Ramos (cell line): ENCODE data around the gene KLHL20.
"Not testable (repeated sequence)": the region's sequence is repeated elsewhere in the genome, so short reads cannot be mapped to it uniquely, and the experiment has no call there.

Experiments used
- in situ Hi-C: fragments of 300-500 bp; cut with MboI; formaldehyde crosslinking; loops from one replicate; pipeline ENCODE4 v1.14.3; 2022; ENCODE audit warnings: low sequenced_read_pairs; ENCODE audit not compliant: unreplicated experiment

Gene KLHL20

GRCh38 chr1:173749137-173749536 lies 34.4 kb downstream of the KLHL20 start:
- in situ Hi-C loops = no loop called here

DNA sequence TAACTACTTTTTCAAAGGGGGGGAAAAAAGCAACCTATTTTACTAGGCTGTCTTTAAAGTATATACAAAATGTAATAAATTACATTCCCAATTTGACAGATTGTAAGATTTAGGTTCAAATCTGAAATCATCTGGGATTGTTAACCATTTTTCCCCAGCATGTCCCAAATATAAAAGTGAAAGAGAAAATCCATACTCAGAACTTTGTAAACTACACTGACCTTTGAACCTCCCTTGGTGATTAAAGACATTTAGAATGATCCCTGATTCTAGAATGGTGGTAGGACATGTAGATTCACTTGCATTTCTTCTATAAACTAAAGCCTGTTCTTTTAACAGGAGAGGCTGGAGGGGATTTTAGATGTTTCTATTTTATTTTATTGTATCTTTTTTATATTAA lies 39.0 kb downstream of the KLHL20 start:
- in situ Hi-C loops = no loop called here

- in situ Hi-C loops = no loop called here
Observed at GRCh38 chr1:173757666-173758065, 42.9 kb downstream of the KLHL20 start.

GRCh38 chr1:173758110-173758509 lies 43.3 kb downstream of the KLHL20 start:
- in situ Hi-C loops = no loop called here

DNA sequence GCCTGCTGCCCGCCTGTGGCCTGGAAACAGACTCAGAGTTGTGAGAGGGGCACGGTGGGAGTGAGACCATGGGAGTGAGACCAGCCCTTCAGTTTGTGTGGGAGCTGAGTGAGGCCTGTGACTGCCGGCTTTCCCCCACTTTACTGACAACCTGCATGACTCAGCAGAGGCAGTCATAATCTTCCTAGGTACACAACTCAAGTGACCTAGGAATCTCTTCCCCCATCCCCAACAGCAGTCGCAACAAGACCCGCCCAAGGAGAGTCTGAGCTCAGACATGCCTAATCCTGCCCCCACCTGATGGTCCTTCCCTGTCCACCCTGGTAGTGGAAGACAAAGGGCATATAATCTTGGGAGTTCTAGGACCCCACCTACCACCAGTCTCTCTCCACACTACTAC lies 44.2 kb downstream of the KLHL20 start:
- in situ Hi-C loops = no loop called here

DNA sequence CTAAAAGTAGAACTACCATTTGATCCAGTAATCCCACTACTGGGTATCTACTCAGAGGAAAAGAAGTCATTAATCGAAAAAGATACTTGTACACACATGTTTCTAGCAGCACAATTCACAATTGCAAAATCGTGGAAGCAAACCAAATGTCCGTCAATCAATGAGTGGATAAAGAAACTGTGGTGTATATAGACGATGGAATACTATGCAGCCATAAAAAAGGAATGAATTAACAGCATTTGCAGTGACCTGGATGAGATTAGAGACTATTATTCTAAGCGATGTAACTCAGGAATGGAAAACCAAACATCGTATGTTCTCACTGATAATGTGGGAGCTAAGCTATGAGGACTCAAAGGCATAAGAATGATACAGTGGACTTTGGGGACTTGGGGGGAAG lies 49.5 kb downstream of the KLHL20 start:
- in situ Hi-C loops = not testable (repeated sequence)

DNA sequence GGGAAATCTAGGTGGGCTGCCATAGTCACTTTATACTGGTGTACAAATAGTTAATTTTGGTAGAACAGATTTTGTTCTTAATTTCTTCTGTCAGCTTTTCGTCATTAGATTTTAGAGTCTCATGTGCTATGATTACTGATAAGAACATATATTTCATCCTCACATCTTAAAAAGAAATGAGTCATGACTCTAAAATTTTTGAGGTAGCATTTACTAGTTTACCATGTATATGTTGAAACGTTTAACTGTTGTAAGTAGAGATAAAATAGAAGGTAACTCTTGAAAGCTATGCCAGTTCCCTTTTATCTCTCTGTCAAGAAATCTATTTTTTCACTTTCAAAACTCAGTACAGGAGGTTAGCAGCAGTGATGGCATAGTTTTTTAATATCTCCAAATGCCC lies 53.4 kb downstream of the KLHL20 start:
- in situ Hi-C loops = no loop called here

GRCh38 chr1:173768827-173769226 lies 54.0 kb downstream of the KLHL20 start:
- in situ Hi-C loops = no loop called here

DNA sequence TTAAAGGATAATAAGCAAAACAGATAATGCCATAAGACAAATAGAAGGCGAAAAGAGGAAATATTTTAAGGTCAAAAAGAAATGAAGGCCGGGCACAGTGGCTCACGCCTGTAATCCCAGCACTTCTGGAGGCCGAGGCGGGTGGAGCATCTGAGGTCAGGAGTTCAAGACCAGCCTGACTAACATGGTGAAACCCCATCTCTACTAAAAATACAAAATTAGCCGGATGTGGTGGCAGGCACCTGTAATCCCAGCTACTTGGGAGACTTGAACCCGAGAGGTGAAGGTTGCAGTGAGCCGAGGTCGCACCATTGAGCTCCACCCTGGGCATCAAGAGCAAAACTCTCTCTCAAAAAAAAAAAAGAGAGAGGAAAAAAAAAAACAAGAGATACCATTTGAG lies 55.5 kb downstream of the KLHL20 start:
- in situ Hi-C loops = not testable (repeated sequence)

GRCh38 chr1:173771560-173771959 lies 56.8 kb downstream of the KLHL20 start:
- in situ Hi-C loops = no loop called here

DNA sequence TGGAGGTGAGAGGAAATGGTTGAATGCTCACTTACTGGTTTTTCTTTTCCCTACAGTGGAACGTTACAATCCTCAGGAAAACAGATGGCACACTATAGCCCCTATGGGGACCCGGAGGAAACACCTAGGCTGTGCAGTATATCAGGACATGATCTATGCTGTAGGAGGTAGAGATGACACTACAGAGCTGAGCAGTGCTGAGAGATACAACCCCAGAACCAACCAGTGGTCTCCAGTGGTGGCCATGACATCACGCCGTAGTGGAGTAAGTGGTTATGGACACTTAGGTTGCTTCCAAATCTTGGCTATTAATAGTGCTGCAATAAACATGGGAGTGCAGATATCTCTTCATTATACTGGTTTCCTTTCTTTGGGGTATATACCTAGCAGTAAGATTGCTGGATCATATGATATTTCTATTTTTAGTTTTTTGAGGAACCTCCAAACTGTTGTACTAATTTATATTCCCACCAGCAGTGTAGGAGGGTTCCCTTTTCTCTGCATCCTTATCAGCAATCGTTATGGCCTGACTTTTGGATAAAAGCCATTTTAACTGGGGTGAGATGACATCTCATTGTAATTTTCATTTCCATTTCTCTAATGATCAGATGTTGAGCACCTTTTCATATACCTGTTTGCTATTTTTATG lies 60.9 kb downstream of the KLHL20 start:
- in situ Hi-C loops = no loop called here

GRCh38 chr1:173779936-173780335 lies 65.2 kb downstream of the KLHL20 start:
- in situ Hi-C loops = no loop called here

GRCh38 chr1:173784997-173785396 lies 70.2 kb downstream of the KLHL20 start:
- in situ Hi-C loops = no loop called here

DNA sequence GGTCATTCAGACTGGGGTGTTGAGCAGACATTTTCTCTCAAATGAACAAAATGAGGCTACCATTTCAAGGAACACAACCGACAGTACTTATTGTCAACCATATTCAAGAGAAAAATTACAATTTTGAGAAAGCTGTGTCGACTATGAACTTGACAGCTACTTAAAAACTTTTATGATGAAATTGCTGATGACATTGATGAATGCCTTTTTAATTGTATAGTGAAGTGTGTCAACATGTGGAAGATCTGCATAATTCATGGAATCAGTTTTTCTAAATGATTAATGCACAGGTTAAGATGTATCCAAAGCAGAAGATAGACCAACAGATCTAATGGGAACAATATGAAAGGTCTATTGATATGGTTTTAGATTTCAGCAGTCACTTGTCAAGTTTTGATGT lies 75.1 kb downstream of the KLHL20 start:
- in situ Hi-C loops = no loop called here

- in situ Hi-C loops = no loop called here
Observed at GRCh38 chr1:173798078-173798477, 83.3 kb downstream of the KLHL20 start.

GRCh38 chr1:173799995-173800394 lies 85.2 kb downstream of the KLHL20 start:
- in situ Hi-C loops = loop anchor here (25.0 kb wide), 1 partner anchor 1063 kb away; no protein-coding TSS in a partner anchor

DNA sequence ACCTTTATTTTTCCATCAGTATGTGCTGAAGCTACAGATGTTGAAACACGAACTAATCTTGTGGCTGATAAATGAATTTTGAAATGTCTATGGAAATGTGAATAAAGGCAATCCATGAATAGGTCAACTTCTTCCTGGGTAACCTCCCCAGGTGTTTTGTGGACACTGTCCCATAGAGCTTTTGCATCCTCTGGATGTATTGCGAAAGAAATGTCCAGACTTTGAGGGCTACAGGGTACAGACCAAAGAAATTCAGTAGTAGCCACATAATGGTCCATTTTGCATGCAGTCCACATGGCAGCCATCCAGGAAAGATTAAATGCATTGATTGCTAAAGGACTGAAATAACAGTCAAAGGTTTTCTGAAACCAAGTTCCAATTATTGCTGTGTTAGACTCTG lies 88.2 kb downstream of the KLHL20 start:
- in situ Hi-C loops = loop anchor here (25.0 kb wide), 1 partner anchor 1066 kb away; no protein-coding TSS in a partner anchor

- in situ Hi-C loops = loop anchor here (10.0 to 25.0 kb wide), 2 partner anchors 379 to 1076 kb away; no protein-coding TSS in a partner anchor
Observed at GRCh38 chr1:173813654-173814053, 98.9 kb downstream of the KLHL20 start.

DNA sequence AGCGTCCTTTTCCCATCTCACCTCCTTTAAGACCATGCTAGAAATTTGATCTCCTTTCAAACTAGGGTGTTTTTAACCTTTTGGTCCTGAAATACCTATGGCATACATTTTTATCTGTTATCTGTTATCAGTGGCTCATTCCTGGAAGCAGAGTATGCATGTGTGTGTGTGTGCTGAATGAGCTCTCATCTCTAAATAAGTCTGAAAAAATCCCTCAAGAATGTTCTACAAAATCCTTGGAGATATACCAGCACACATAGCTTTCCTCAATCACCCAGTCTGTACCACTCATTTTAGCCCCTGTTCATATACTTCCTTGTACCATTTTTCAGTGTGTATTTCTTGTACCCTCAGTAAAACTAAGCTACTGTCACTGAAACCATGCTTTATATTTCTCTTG lies 103.7 kb downstream of the KLHL20 start:
- in situ Hi-C loops = loop anchor here (10.0 to 25.0 kb wide), 2 partner anchors 384 to 1081 kb away; no protein-coding TSS in a partner anchor

GRCh38 chr1:173821680-173822079 lies 106.9 kb downstream of the KLHL20 start:
- in situ Hi-C loops = loop anchor here (25.0 kb wide), 1 partner anchor 1084 kb away; no protein-coding TSS in a partner anchor

DNA sequence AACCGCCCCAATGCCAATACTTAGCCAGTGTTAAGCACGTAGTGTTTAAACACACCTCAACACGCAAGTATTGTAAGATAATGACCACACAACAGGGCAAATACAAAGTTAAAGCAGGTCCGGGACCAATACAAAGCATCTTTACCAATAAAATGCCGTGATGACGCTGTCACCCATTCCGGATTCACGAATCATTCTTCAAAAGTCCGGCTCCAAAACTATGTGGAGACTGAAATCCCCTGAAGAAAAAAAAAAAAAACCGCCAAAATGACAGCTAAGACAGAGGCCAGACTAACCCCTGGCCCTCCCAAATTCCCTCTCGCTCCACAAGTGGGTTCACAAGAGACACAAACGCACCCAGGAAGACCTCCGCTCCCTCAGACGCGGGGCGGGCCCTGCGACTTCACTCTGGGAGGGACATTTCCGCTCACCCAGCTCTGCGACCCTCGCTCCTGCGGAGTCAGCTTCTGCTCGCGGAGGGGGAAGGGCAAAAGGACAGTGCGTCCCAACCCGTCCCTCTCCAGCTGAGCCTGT lies 109.1 kb downstream of the KLHL20 start:
- in situ Hi-C loops = loop anchor here (25.0 kb wide), 1 partner anchor 1087 kb away; no protein-coding TSS in a partner anchor
